IMR-90 (cell line): Measurements from ENCODE around the gene B9D1.

ENCODE experiments used
- BHLHE40 ChIP-seq: fragments of 150-350 bp; IDR thresholded peaks from 2 replicates; pipeline ENCODE4 v1.6.1; 2016; ENCODE audit warnings: mild to moderate bottlenecking, low read depth, low read length
- FOS ChIP-seq: fragments of 150-350 bp; IDR thresholded peaks from 2 replicates; pipeline ENCODE4 v1.6.1; 2016; ENCODE audit warnings: low read depth, low read length
- MXI1 ChIP-seq: IDR thresholded peaks from 2 replicates; pipeline ENCODE4 v1.6.1; 2012; ENCODE audit warnings: low read depth, mild to moderate bottlenecking, low read length, moderate library complexity, borderline replicate concordance
- POLR2A ChIP-seq: IDR thresholded peaks from 2 replicates; pipeline ENCODE4 v1.6.1; 2012; ENCODE audit warnings: mild to moderate bottlenecking, low read depth, low read length
- TF ChIP-seq, protein P1 (sequence below): conservative IDR thresholded peaks from 2 replicates; pipeline ENCODE4 v1.5.1; 2012; ENCODE audit warnings: mild to moderate bottlenecking, low read depth, low read length, improper control_type of control experiment
- TF ChIP-seq, protein P2 (sequence below): fragments of 150-350 bp; IDR thresholded peaks from 2 replicates; pipeline ENCODE4 v1.6.1; 2017; ENCODE audit warnings: mild to moderate bottlenecking, antibody characterized with exemption, low read length, low read depth

- TF ChIP-seq, protein P1, sequence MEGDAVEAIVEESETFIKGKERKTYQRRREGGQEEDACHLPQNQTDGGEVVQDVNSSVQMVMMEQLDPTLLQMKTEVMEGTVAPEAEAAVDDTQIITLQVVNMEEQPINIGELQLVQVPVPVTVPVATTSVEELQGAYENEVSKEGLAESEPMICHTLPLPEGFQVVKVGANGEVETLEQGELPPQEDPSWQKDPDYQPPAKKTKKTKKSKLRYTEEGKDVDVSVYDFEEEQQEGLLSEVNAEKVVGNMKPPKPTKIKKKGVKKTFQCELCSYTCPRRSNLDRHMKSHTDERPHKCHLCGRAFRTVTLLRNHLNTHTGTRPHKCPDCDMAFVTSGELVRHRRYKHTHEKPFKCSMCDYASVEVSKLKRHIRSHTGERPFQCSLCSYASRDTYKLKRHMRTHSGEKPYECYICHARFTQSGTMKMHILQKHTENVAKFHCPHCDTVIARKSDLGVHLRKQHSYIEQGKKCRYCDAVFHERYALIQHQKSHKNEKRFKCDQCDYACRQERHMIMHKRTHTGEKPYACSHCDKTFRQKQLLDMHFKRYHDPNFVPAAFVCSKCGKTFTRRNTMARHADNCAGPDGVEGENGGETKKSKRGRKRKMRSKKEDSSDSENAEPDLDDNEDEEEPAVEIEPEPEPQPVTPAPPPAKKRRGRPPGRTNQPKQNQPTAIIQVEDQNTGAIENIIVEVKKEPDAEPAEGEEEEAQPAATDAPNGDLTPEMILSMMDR: no peak
- TF ChIP-seq FOS (no peak), MXI1 (no peak), POLR2A (no peak), BHLHE40 (no peak)
- TF ChIP-seq, protein P2, sequence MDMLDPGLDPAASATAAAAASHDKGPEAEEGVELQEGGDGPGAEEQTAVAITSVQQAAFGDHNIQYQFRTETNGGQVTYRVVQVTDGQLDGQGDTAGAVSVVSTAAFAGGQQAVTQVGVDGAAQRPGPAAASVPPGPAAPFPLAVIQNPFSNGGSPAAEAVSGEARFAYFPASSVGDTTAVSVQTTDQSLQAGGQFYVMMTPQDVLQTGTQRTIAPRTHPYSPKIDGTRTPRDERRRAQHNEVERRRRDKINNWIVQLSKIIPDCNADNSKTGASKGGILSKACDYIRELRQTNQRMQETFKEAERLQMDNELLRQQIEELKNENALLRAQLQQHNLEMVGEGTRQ: no peak
Measured at GRCh38 chr17:19315104-19315503, 47.4 kb downstream of the B9D1 start.
